Breast epithelium (tissue), 3 donors: Measurements from ENCODE around the gene VPS51.

Experiments used
- CTCF ChIP-seq, 3 donors: fragments of 450-650 bp; IDR thresholded peaks; one replicate each; pipeline ENCODE4 v1.5.1; 2016 to 2017; ENCODE audit warnings: antibody characterized with exemption in 3 of 3, mild to moderate bottlenecking in 3 of 3, moderate library complexity in 3 of 3
- POLR2A ChIP-seq: fragments of 450-650 bp; IDR thresholded peaks from one replicate; pipeline ENCODE4 v1.6.1; 2016; ENCODE audit warnings: antibody characterized with exemption, mild to moderate bottlenecking, moderate library complexity

DNA sequence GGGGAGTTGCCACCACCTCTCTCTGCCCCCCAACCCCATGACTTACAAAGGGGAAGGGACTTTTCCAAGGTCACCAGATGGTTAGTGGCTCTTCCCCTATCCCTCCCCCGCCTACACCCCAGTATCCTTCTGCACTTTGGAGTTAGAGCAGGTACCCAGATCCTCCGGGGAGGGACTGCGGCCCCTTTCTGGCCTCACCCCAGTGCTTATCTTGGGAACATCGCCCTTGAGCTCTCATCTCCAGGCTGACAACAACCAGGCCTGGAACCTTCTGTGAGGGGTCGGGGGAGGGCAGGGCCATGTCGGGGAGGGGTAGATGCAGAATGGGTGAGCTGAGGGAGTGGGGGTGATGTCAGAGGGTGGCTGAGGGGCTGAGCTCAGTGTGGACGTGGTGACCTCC lies 30.2 kb upstream of the VPS51 start:
- TF ChIP-seq CTCF (IDR thresholded peaks at IDR 0.05) (no peak), POLR2A (no peak)
